ENCODE results near the gene BLTP2.

- no peak for TF ChIP-seq POLR2A (IDR thresholded peaks at IDR 0.05)
- no peak for TF ChIP-seq CTCF (IDR thresholded peaks at IDR 0.05)
- no peak for TF ChIP-seq EP300 (IDR thresholded peaks at IDR 0.05; ENCODE audit: low read depth)
- no peak for TF ChIP-seq POLR2AphosphoS5 (IDR thresholded peaks at IDR 0.05)
These were observed 44.1 kb upstream of the BLTP2 start for GRCh38 chr17:28689011-28689410.

Data from transverse colon (tissue), 4 donors.